Aorta (tissue), 5 donors: ENCODE data around the gene PQBP1. TPM values are rescaled to one million over a fixed set of nuclear protein-coding genes. Genes with fewer than 3 reads are reported as not detected.
A peak's percentile ranks its signal among the peaks of the same experiment; 100 is the strongest.

Experiments
- ATAC-seq: fragments of 200-7000 bp; cut with Tn5 transposase; one replicate; pipeline ENCODE4 v1.9.1; 2022; ENCODE audit warnings: moderate library complexity; ENCODE audit not compliant: low FRiP score
- DNase-seq, 2 donors: peaks; one replicate each; pipeline ENCODE4 v3.0.0-alpha.2; 2020
- H3K27ac ChIP-seq, 2 donors: one replicate each; pipeline ENCODE4 v1.5.1; 2013; ENCODE audit warnings: low read length in 2 of 2, mild to moderate bottlenecking in 2 of 2, moderate library complexity in 2 of 2, control low read depth in 1 of 2, inconsistent platforms in 1 of 2, low read depth in 1 of 2
- H3K27me3 ChIP-seq, 2 donors: one replicate each; pipeline ENCODE4 v1.6.1; 2013; ENCODE audit warnings: control low read depth in 1 of 2, low read length in 1 of 2, mild to moderate bottlenecking in 1 of 2, moderate library complexity in 1 of 2; ENCODE audit not compliant: insufficient read depth in 2 of 2, control insufficient read depth in 1 of 2
- H3K36me3 ChIP-seq, 2 donors: one replicate each; pipeline ENCODE4 v1.6.1; 2013; ENCODE audit warnings: control low read depth in 1 of 2, low read length in 1 of 2, mild to moderate bottlenecking in 1 of 2; ENCODE audit not compliant: insufficient read depth in 2 of 2, control insufficient read depth in 1 of 2
- H3K4me1 ChIP-seq, 2 donors: one replicate each; pipeline ENCODE4 v1.6.1; 2013; ENCODE audit warnings: low read length in 2 of 2, control low read depth in 1 of 2, mild to moderate bottlenecking in 1 of 2, moderate library complexity in 1 of 2; ENCODE audit not compliant: insufficient read depth in 2 of 2, control insufficient read depth in 1 of 2
- H3K4me3 ChIP-seq, 2 donors: one replicate each; pipeline ENCODE4 v1.5.1; 2013; ENCODE audit warnings: low read length in 2 of 2, control low read depth in 1 of 2, mild to moderate bottlenecking in 1 of 2
- H3K9me3 ChIP-seq: one replicate; pipeline ENCODE4 v1.6.1; 2013; ENCODE audit warnings: mild to moderate bottlenecking, low read length; ENCODE audit not compliant: control insufficient read depth
- WGBS, 2 donors: extraction: QIAGEN DNeasy Blood & Tissue Kit; methylation state at CpG; one replicate each; pipeline ENCODE4 v1.1.7; 2013; 5-methylcytosine and 5-hydroxymethylcytosine counted together
- intact Hi-C, 2 donors: fragments of 100-400 bp; cut with DNase I; formaldehyde crosslinking; loops; one replicate each; pipeline versions ENCODE4 v1.14.2 to v1.15.0; 2022
- polyA plus RNA-seq, 2 donors: library from polyadenylated mRNA; stranded (reverse); fragments of 200-250 nt; gene quantifications; one replicate each; pipeline ENCODE4 v1.2.3, GENCODE V29; 2013
- total RNA-seq, 2 donors: library from RNA; stranded (reverse); fragmentation: NEBNext Ultra II Directional; extraction: Animal tissue kit (Norgen Biotek cat#: 25700); gene quantifications; one replicate each; pipeline ENCODE4 v1.2.1, GENCODE V29; 2021
- donor health status: healthy with polysubstance abuse.
- donor health status: Bipolar disorder and iron deficiency.
- donor health status: DM: no; HTN: no; CAD: no.
- donor health status: DM: no; HTN: no; CAD: no.
- donor health status: DM: yes; HTN: yes; CAD: no.

PQBP1 gene
- total and polyA plus RNA-seq, 4 donors, result 48.8 to 112 (median 62.2) TPM

DNA sequence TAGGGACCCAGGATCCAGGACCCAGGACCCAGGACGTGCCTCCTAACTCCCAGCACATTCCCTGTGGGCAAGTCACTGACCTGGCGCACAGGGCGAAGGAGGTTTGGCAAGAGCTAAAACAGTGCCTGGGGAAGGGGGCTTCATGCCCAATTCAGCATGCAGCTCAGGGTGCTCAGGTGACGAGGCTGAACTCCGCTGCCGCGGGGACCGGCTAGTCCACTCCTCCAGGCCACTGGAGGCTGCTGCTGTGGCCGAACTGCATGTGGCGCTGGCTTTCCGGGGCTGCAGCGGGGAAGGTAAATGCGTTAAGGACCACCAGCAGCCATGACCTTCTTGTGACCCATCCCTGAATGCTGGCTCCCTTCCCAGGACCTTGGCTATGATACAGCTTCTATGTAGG is 26.0 kb downstream of the PQBP1 start:
- Histone ChIP-seq H3K4me1 (no peaks in the 10 kb centered on the region), H3K27ac (no peak overlapping the region), H3K27me3 (no peaks in the 10 kb centered on the region), H3K36me3 (peaks cover 0 to 10% of the 10 kb centered on the region in 2 donors), H3K4me3 (no peak overlapping the region), H3K9me3 (no peaks in the 10 kb centered on the region)
- WGBS, 2 donors, result 86 to 91% methylated on average over 13 of the region's 13 CpGs
- intact Hi-C loops, result no loop called here
- ATAC-seq (no peak), DNase-seq (peak in 1 of 2 donors; percentile 19)

GRCh38 chrX:48924270-48924669 is 26.5 kb downstream of the PQBP1 start:
- Histone ChIP-seq H3K36me3 (peaks cover 0 to 10% of the 10 kb centered on the region in 2 donors), H3K27me3 (no peaks in the 10 kb centered on the region), H3K4me1 (no peaks in the 10 kb centered on the region), H3K9me3 (no peaks in the 10 kb centered on the region), H3K27ac (no peak overlapping the region), H3K4me3 (no peak overlapping the region)
- ATAC-seq, result no peak
- WGBS, 2 donors, result 93 to 96% methylated on average over 5 of the region's 5 CpGs
- intact Hi-C loops, result no loop called here
- DNase-seq, result peak in 1 of 2 donors; percentile 26

GRCh38 chrX:48927123-48927522 is 29.4 kb downstream of the PQBP1 start:
- H3K4me3 ChIP-seq, result no peak overlapping the region
- H3K36me3 ChIP-seq, result peaks cover 0 to 10% of the 10 kb centered on the region in 2 donors
- no peak for ATAC-seq
- intact Hi-C loops, result no loop called here
- no peaks in the 10 kb centered on the region for H3K27me3 ChIP-seq
- 54 to 76% methylated on average over 5 of the region's 5 CpGs for WGBS, 2 donors
- no peak overlapping the region for H3K27ac ChIP-seq
- H3K9me3 ChIP-seq, result no peaks in the 10 kb centered on the region
- no peaks in the 10 kb centered on the region for H3K4me1 ChIP-seq
- peak in 1 of 2 donors; percentile 3 for DNase-seq

DNA sequence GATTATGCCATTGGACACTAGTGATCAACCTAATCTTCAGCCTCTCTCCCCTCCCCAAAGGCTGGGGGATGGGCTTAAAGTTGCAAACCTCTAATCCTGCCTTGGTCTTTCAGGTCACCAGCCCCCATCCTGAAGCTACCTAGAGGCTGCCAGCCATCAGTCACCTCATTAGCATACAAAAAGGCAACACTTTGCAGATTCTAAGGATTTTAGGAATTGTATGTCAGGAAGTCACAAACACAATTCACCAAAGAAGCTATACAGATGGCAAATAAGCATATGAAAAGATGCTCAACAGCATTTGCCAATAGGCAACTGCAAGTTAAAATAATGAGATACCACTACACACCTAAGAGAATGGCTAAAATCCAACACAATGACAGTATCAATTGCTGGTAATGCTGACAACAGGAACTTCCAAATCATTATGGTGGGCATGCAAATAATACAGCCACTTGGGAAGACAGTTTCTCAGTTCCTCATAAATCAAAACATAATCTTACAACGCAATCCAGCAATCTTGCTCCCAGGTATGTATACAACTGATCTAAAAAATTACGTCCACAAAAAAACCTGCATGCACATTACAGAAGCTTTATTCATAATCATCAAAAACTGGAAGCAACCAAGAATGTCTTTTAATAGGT is 30.1 kb downstream of the PQBP1 start:
- no peak overlapping the region for H3K27ac ChIP-seq
- H3K27me3 ChIP-seq, result no peaks in the 10 kb centered on the region
- WGBS, 2 donors, result 49 to 66% methylated on average over 2 of the region's 2 CpGs
- no peaks in the 10 kb centered on the region for H3K4me1 ChIP-seq
- peaks cover 0 to 8% of the 10 kb centered on the region in 2 donors for H3K36me3 ChIP-seq
- intact Hi-C loops, result no loop called here
- H3K4me3 ChIP-seq, result no peak overlapping the region
- DNase-seq (peak in 1 of 2 donors; percentile 7), ATAC-seq (no peak)
- H3K9me3 ChIP-seq, result no peaks in the 10 kb centered on the region

DNA sequence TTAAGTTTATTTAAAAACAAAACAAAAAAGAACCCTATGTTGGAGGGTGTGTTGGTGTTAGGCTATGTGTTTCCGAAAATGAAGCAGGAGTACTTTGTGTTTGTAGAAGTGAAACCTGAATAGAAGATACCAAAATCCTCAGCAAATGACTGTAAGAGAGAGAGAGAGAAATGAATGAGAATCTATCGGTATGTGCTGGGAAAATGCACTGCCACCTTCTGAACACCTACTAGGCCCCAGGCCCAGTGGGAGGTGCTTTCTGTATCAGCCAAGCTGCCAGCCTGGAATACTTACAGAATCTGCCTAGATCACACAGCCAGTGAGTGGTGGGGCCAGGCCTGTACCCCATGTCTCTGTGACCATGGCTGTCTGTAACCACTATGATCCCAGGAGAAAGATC is 36.0 kb downstream of the PQBP1 start:
- no peak overlapping the region for H3K4me3 ChIP-seq
- no peak overlapping the region for H3K27ac ChIP-seq
- no peak for ATAC-seq
- WGBS, 2 donors, result 87 to 91% methylated on average over 2 of the region's 2 CpGs
- peaks cover 0 to 3% of the 10 kb centered on the region in 2 donors for H3K36me3 ChIP-seq
- H3K27me3 ChIP-seq, result no peaks in the 10 kb centered on the region
- no peaks in the 10 kb centered on the region for H3K9me3 ChIP-seq
- intact Hi-C loops, result no loop called here
- peak in 1 of 2 donors; percentile 6 for DNase-seq
- no peaks in the 10 kb centered on the region for H3K4me1 ChIP-seq

- intact Hi-C loops, result no loop called here
- Histone ChIP-seq H3K36me3 (peaks cover 0 to 3% of the 10 kb centered on the region in 2 donors), H3K27me3 (no peaks in the 10 kb centered on the region), H3K9me3 (no peaks in the 10 kb centered on the region), H3K4me1 (no peaks in the 10 kb centered on the region), H3K4me3 (no peak overlapping the region), H3K27ac (no peak overlapping the region)
- 69 to 86% methylated on average over 7 of the region's 7 CpGs for WGBS, 2 donors
- ATAC-seq (no peak), DNase-seq (peak in 1 of 2 donors; percentile 7)
Measured at GRCh38 chrX:48934581-48935300, 37.0 kb downstream of the PQBP1 start.

- 79 to 82% methylated on average over 1 of the region's 1 CpG for WGBS, 2 donors
- Histone ChIP-seq H3K27me3 (no peaks in the 10 kb centered on the region), H3K4me3 (no peak overlapping the region), H3K4me1 (no peaks in the 10 kb centered on the region), H3K27ac (no peak overlapping the region), H3K9me3 (no peaks in the 10 kb centered on the region), H3K36me3 (peaks cover 0 to 3% of the 10 kb centered on the region in 2 donors)
- no peak for DNase-seq
- ATAC-seq, result no peak
- intact Hi-C loops, result no loop called here
Measured at GRCh38 chrX:48935301-48935670, 37.6 kb downstream of the PQBP1 start.

GRCh38 chrX:48936429-48937053 is 38.8 kb downstream of the PQBP1 start:
- Histone ChIP-seq H3K4me1 (no peaks in the 10 kb centered on the region), H3K36me3 (peaks cover 0 to 3% of the 10 kb centered on the region in 2 donors), H3K9me3 (no peaks in the 10 kb centered on the region), H3K4me3 (no peak overlapping the region), H3K27ac (no peak overlapping the region), H3K27me3 (no peaks in the 10 kb centered on the region)
- intact Hi-C loops, result no loop called here
- ATAC-seq, result no peak
- peak in 1 of 2 donors; percentile 9 for DNase-seq
- WGBS, 2 donors, result 90 to 93% methylated on average over 8 of the region's 8 CpGs
